Urinary bladder (tissue), 4 donors: Measurements from ENCODE around the gene NAIP. TPM values are rescaled to one million over a fixed set of nuclear protein-coding genes. Genes with fewer than 3 reads are reported as not detected.
"Not testable (repeated sequence)": the region's sequence is repeated elsewhere in the genome, so short reads cannot be mapped to it uniquely, and the experiment has no call there.

ENCODE experiments used
- DNase-seq: peaks from one replicate; pipeline ENCODE4 v3.0.0-alpha.2; 2015; ENCODE audit errors: extremely low spot score
- H3K27ac ChIP-seq: one replicate; pipeline ENCODE4 v1.5.1; 2013; ENCODE audit warnings: low read depth, mild to moderate bottlenecking, moderate library complexity
- H3K36me3 ChIP-seq: one replicate; pipeline ENCODE4 v1.6.1; 2013; ENCODE audit warnings: mild to moderate bottlenecking, moderate library complexity; ENCODE audit not compliant: insufficient read depth
- H3K4me1 ChIP-seq: one replicate; pipeline ENCODE4 v1.6.1; 2013; ENCODE audit warnings: mild to moderate bottlenecking, moderate library complexity; ENCODE audit not compliant: insufficient read depth
- H3K4me3 ChIP-seq: one replicate; pipeline ENCODE4 v1.5.1; 2013; ENCODE audit warnings: low read depth, low read length
- WGBS: extraction: QIAGEN DNeasy Blood & Tissue Kit; methylation state at CpG from one replicate; pipeline ENCODE4 v1.1.7; 2013; 5-methylcytosine and 5-hydroxymethylcytosine counted together
- polyA plus RNA-seq: library from polyadenylated mRNA; stranded (reverse); fragments of 200-250 nt; gene quantifications from one replicate; pipeline ENCODE4 v1.2.3, GENCODE V29; 2013
- total RNA-seq: library from RNA; depleted of rRNA; stranded (reverse); fragments of >200 nt; gene quantifications from one replicate; pipeline ENCODE4 v1.2.3, GENCODE V29; 2014
- donor health status: healthy with polysubstance abuse.
- donor health status: healthy.

Gene NAIP, protein sequence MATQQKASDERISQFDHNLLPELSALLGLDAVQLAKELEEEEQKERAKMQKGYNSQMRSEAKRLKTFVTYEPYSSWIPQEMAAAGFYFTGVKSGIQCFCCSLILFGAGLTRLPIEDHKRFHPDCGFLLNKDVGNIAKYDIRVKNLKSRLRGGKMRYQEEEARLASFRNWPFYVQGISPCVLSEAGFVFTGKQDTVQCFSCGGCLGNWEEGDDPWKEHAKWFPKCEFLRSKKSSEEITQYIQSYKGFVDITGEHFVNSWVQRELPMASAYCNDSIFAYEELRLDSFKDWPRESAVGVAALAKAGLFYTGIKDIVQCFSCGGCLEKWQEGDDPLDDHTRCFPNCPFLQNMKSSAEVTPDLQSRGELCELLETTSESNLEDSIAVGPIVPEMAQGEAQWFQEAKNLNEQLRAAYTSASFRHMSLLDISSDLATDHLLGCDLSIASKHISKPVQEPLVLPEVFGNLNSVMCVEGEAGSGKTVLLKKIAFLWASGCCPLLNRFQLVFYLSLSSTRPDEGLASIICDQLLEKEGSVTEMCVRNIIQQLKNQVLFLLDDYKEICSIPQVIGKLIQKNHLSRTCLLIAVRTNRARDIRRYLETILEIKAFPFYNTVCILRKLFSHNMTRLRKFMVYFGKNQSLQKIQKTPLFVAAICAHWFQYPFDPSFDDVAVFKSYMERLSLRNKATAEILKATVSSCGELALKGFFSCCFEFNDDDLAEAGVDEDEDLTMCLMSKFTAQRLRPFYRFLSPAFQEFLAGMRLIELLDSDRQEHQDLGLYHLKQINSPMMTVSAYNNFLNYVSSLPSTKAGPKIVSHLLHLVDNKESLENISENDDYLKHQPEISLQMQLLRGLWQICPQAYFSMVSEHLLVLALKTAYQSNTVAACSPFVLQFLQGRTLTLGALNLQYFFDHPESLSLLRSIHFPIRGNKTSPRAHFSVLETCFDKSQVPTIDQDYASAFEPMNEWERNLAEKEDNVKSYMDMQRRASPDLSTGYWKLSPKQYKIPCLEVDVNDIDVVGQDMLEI (N-terminal part only)
- total RNA-seq (44.0 TPM), polyA plus RNA-seq (8.2 TPM)

- not testable (repeated sequence) for DNase-seq, H3K4me3 ChIP-seq, H3K27ac ChIP-seq, H3K36me3 ChIP-seq, H3K4me1 ChIP-seq
- 89% methylated on average over 1 of the region's 8 CpGs for WGBS
Measured at GRCh38 chr5:71025289-71025953, at the start of gene NAIP. Gene NAIP, minus strand, starts transcription at chr5:71025339. Its CDS starts 12,424 bp downstream, at chr5:71012915.

GRCh38 chr5:71067262-71067928 lies 42.3 kb upstream of the NAIP start, which contains the start of gene GTF2H2:
Gene GTF2H2, minus strand, starts transcription at chr5:71067676. Its CDS starts 4,913 bp downstream, at chr5:71062763.
- not testable (repeated sequence) for H3K27ac ChIP-seq, H3K36me3 ChIP-seq, DNase-seq, H3K4me1 ChIP-seq, H3K4me3 ChIP-seq
- WGBS, result no CpG with 5 or more reads among the region's 46 CpGs

GRCh38 chr5:71061322-71061721 lies 36.2 kb upstream of the NAIP start:
- not testable (repeated sequence) for H3K4me1 ChIP-seq, H3K36me3 ChIP-seq, DNase-seq, H3K27ac ChIP-seq, H3K4me3 ChIP-seq
- WGBS, result no CpG with 5 or more reads among the region's 1 CpG

DNA sequence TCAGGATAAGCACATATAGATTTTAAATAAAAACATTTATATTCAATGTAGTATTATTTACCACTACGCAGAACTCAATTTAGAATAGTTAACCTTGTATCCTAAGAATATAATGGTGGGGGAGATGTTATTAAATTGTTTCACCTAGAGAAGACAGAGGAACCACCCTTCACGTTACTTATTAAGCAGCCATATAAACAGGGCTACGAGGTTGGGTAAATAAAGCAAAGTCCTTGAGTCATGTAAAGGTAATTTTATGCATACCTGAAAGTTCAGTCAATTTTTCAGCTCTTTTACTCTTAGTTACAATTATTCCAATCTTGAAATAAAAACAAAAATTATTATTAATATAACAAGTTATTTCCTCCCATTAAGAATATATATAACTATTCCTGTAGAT lies 34.3 kb upstream of the NAIP start:
- no CpG with 5 or more reads among the region's 3 CpGs for WGBS
- not testable (repeated sequence) for H3K36me3 ChIP-seq, DNase-seq, H3K4me1 ChIP-seq, H3K27ac ChIP-seq, H3K4me3 ChIP-seq

- H3K27ac ChIP-seq, H3K4me3 ChIP-seq, DNase-seq, H3K4me1 ChIP-seq, H3K36me3 ChIP-seq: not testable (repeated sequence)
- 95% methylated on average over 1 of the region's 2 CpGs for WGBS
Measured at GRCh38 chr5:71044808-71045207, 19.7 kb upstream of the NAIP start.

DNA sequence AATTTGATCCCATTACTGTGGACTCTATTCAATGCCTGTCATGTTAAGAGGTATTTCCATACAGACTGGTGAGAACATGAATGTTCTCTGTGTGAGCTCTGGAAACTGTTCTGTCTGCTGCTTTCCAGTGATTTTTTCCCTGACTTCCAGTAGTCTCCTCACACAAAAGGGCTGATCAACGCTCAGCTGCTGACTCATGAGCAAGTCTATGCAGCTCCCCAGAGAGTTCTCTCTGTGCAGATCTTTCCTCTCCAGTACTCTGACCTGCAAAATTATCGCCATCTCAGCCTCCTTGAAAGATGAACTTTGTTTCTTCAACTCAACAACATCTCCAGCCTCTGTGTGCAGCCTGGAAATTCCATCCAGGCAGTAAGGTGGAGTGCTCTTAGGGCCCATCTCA lies 19.0 kb upstream of the NAIP start:
- H3K36me3 ChIP-seq, H3K27ac ChIP-seq, H3K4me1 ChIP-seq, H3K4me3 ChIP-seq, DNase-seq: not testable (repeated sequence)
- no CpG with 5 or more reads among the region's 2 CpGs for WGBS

DNA sequence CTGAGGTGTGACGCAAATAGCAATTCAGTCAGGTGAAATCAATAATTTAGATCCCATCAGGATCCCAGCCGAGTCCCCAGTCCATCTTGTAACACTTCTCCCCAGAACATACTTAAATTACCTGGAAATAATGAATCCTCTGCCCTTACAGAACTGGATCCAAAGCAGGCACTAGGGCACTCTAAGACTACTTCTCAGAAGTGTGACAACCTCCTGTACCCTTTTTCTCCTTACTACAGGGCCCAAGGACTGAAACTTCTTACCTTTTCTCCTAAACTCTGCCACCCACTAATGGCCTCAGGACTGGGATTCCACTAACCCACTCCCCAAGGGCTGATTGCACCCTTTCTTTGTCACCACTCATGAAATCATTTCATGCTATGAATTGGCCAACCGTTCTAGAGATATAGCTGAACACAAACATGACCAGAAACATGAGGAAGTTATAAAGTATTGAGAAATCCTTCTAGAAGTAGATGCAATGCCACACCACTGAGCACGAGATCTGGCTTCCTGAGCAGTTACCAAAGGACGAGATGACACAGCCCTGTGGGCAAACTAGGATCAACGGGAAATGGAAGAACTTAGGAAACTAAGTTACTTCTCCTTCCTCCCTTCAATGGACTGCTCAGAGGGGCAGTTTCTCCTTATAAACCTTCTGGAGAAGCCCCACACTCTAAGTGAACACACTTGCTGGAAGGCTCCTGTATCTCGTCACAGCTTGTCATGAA lies 6.1 kb upstream of the NAIP start:
- H3K27ac ChIP-seq, H3K4me1 ChIP-seq, H3K36me3 ChIP-seq, DNase-seq, H3K4me3 ChIP-seq: not testable (repeated sequence)
- WGBS, result no CpG with 5 or more reads among the region's 7 CpGs

DNA sequence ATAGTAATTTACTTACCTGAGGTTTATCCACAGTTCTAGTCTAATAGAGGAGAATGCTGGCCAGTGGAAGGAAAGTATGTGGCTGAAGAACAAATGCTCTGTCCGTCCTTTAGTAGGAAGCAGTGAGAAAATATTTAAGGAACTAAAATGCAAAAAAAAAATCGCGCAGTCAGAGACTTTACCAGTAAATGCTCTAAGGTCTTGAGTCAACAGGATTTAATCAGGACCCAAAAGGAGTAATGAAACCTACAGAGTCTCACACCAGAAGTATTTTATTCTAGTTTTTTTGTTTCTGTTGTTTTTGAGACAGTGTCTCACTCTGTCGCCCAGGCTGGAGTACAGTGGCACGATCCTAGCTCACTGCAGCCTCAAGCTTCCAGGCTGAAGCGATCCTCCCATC lies 4.5 kb downstream of the NAIP start:
- DNase-seq, H3K27ac ChIP-seq, H3K36me3 ChIP-seq, H3K4me3 ChIP-seq, H3K4me1 ChIP-seq: not testable (repeated sequence)
- WGBS, result no CpG with 5 or more reads among the region's 6 CpGs

DNA sequence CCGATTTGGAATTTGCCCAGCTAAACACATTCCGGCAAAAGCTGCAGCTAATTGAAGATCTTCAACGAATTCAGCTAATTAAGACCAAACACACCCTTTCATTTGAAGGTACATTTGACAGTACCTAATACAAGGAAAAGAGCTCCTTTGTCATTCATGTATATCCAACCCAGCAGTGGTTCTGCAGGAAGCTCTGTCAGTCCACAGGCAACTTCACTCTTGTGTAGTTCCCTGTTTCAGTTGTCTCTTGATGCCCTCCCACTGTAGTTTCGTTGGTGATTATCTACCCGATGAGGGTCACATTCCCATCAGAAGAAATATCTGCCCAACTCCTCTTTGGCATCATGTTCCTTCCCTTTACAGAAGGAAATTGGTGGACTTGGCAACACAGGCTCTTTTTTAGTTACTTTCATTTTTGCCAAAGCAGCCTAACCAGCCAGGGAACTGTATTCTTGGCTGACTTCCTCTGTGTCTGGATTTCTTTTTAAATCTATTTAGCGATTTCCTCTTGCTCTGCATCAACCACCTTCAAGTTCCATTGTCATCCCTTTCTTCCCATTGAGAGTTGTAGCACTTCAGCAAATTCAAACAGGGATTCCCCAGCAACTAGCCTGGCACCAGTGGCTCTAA lies 6.6 kb downstream of the NAIP start:
- not testable (repeated sequence) for DNase-seq, H3K4me3 ChIP-seq, H3K27ac ChIP-seq, H3K4me1 ChIP-seq, H3K36me3 ChIP-seq
- no CpG with 5 or more reads among the region's 6 CpGs for WGBS

- 90% methylated on average over 8 of the region's 8 CpGs for WGBS
- Histone ChIP-seq H3K27ac (no peak overlapping the region), H3K4me3 (no peak overlapping the region), H3K4me1 (no peaks in the 10 kb centered on the region), H3K36me3 (no peaks in the 10 kb centered on the region)
- no peak for DNase-seq
Measured at GRCh38 chr5:71014176-71014575, 11.0 kb downstream of the NAIP start.

DNA sequence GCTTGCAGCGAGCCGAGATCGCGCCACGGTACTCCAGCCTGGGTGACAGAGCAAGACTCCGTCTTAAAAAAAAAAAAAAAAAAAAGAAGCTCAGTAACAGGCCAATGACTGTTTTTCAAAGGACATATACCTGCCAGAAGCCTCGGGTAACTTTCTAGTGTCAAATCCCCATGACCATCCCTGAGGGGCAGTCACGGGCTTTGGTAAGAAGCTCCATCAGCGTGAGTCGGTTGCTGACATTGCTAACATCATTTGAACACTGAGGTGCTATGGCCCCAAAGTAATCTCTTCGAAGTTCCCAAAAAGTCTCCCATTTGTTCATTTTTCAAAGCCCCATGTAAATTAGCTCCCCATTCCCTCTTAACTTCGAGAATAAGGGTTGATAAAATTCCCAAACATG lies 11.6 kb downstream of the NAIP start:
- WGBS, result 90% methylated on average over 12 of the region's 12 CpGs
- Histone ChIP-seq H3K36me3 (no peaks in the 10 kb centered on the region), H3K27ac (no peak overlapping the region), H3K4me1 (no peaks in the 10 kb centered on the region), H3K4me3 (no peak overlapping the region)
- DNase-seq, result no peak

DNA sequence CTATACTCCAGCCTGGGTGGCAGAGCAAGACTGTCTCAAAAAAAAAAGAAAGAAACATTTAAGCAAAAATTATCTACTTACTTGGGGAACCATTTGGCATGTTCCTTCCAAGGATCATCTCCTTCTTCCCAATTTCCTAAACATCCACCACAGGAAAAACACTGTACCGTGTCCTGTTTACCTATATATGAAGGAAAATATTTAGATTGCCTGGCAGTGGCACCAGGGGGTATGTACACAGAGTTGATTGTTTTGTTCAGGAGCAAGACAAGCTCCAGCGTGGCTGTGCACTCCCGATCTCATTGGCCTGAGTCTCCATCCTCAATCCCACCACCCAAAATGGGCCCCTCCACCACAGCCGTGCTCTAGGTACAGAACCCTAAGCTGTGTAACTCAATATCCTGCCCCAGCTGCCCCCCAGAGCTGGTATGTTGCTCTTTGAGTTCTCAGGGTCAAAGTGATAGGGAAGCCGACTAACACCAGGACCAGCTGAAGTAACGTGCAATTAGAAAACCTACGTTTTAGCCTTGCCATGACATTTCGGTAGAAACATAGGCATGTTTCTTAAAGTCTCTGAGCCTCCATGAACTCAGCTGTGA lies 13.8 kb downstream of the NAIP start:
- WGBS, result 74% methylated on average over 8 of the region's 8 CpGs
- Histone ChIP-seq H3K4me1 (no peaks in the 10 kb centered on the region), H3K36me3 (no peaks in the 10 kb centered on the region), H3K27ac (no peak overlapping the region), H3K4me3 (no peak overlapping the region)
- DNase-seq, result no peak
